PC-3 (cell line): ENCODE measurements around the gene KCNQ5.

Experiments
- CTCF ChIP-seq: fragments of 300-600 bp; sonication (generic); conservative IDR thresholded peaks from 2 replicates; pipeline ENCODE4 v1.5.1; 2017; ENCODE audit warnings: antibody characterized with exemption, low read depth, mild to moderate bottlenecking, low read length
- EZH2 ChIP-seq: fragments of 300-600 bp; sonication (generic); IDR thresholded peaks from one replicate; pipeline ENCODE4 v1.6.1; 2017; ENCODE audit warnings: antibody characterized with exemption, mild to moderate bottlenecking, low read length; ENCODE audit not compliant: unreplicated experiment
- EZH2phosphoT487 ChIP-seq: fragments of 300-600 bp; sonication (generic); IDR thresholded peaks from 2 replicates; pipeline ENCODE4 v1.6.1; 2018; ENCODE audit warnings: mild to moderate bottlenecking, antibody characterized with exemption, low read length, borderline replicate concordance

GRCh38 chr6:72647489-72647888, 25.6 kb downstream of the KCNQ5 start:
- TF ChIP-seq CTCF (no peak), EZH2phosphoT487 (no peak), EZH2 (no peak)
